Osteocyte (in vitro differentiated cells): ENCODE results near the gene RPGRIP1. TPM values are rescaled to one million over a fixed set of nuclear protein-coding genes. Genes with fewer than 3 reads are reported as not detected.

ENCODE experiments used
- DNase-seq: peaks from one replicate; pipeline ENCODE4 v3.0.0; 2021; ENCODE audit warnings: mixed read lengths; ENCODE audit not compliant: unreplicated experiment; ENCODE audit errors: extremely low spot score
- H3K27ac Mint-ChIP-seq: one replicate; pipeline ENCODE4 v1.8.0; 2021; ENCODE audit warnings: mild to moderate bottlenecking, mixed read lengths; ENCODE audit not compliant: unreplicated experiment
- H3K27me3 Mint-ChIP-seq: one replicate; pipeline ENCODE4 v1.8.0; 2021; ENCODE audit warnings: mixed read lengths; ENCODE audit not compliant: unreplicated experiment
- H3K36me3 Mint-ChIP-seq: one replicate; pipeline ENCODE4 v1.8.0; 2021; ENCODE audit warnings: mixed read lengths; ENCODE audit not compliant: unreplicated experiment
- H3K4me1 Mint-ChIP-seq: one replicate; pipeline ENCODE4 v1.8.0; 2021; ENCODE audit warnings: mixed read lengths; ENCODE audit not compliant: unreplicated experiment
- H3K4me3 Mint-ChIP-seq: one replicate; pipeline ENCODE4 v1.8.0; 2021; ENCODE audit warnings: mild to moderate bottlenecking, moderate library complexity, mixed read lengths; ENCODE audit not compliant: unreplicated experiment
- H3K9me3 Mint-ChIP-seq: one replicate; pipeline ENCODE4 v1.8.0; 2021; ENCODE audit warnings: mixed read lengths; ENCODE audit not compliant: unreplicated experiment
- CTCF ChIP-seq: fragments of 200-600 bp; sonication (generic); IDR thresholded peaks from 2 replicates; pipeline ENCODE4 v1.5.0; 2021; ENCODE audit warnings: antibody characterized with exemption, mild to moderate bottlenecking, moderate library complexity
- total RNA-seq: library from RNA; stranded (reverse); gene quantifications from 2 replicates; pipeline ENCODE4 v1.2.1, GENCODE V29; 2021

RPGRIP1 gene
- total RNA-seq, 1 donor from 2014 or later, result not detected

- no peak for TF ChIP-seq CTCF
- Mint-ChIP-seq H3K9me3 (no peaks in the 10 kb centered on the region), H3K36me3 (peaks cover 35% of the 10 kb centered on the region), H3K4me1 (peaks cover 56% of the 10 kb centered on the region), H3K4me3 (no peak overlapping the region), H3K27me3 (no peaks in the 10 kb centered on the region), H3K27ac (peak overlapping the region; percentile 49)
- no peak for DNase-seq
Measured at GRCh38 chr14:21256539-21257393, 23.1 kb upstream of the RPGRIP1 start.

- no peak for TF ChIP-seq CTCF
- Mint-ChIP-seq H3K27ac (peak overlapping the region; percentile 49), H3K27me3 (no peaks in the 10 kb centered on the region), H3K9me3 (no peaks in the 10 kb centered on the region), H3K36me3 (peaks cover 38% of the 10 kb centered on the region), H3K4me3 (no peak overlapping the region), H3K4me1 (peaks cover 59% of the 10 kb centered on the region)
- DNase-seq, result no peak
Measured at GRCh38 chr14:21257394-21257909, 22.4 kb upstream of the RPGRIP1 start.

GRCh38 chr14:21258005-21258888 lies 21.6 kb upstream of the RPGRIP1 start:
- Mint-ChIP-seq H3K27ac (peak overlapping the region; percentile 49), H3K4me1 (peaks cover 67% of the 10 kb centered on the region), H3K36me3 (peaks cover 40% of the 10 kb centered on the region), H3K27me3 (no peaks in the 10 kb centered on the region), H3K9me3 (no peaks in the 10 kb centered on the region), H3K4me3 (no peak overlapping the region)
- DNase-seq, result no peak
- no peak for TF ChIP-seq CTCF

GRCh38 chr14:21258889-21259787 lies 20.7 kb upstream of the RPGRIP1 start:
- Mint-ChIP-seq H3K27ac (peak overlapping the region; percentile 38), H3K27me3 (no peaks in the 10 kb centered on the region), H3K36me3 (peaks cover 45% of the 10 kb centered on the region), H3K9me3 (no peaks in the 10 kb centered on the region), H3K4me3 (no peak overlapping the region), H3K4me1 (peaks cover 76% of the 10 kb centered on the region)
- no peak for DNase-seq
- no peak for TF ChIP-seq CTCF
